A172 (cell line): Measurements from ENCODE around the gene ARHGEF33. TPM values are rescaled to one million over a fixed set of nuclear protein-coding genes. Genes with fewer than 3 reads are reported as not detected.

Source experiments
- DNase-seq: peaks from one replicate; pipeline ENCODE4 v3.0.0-alpha.2; 2015; ENCODE audit warnings: low spot score
- total RNA-seq: library from RNA; depleted of rRNA; stranded (reverse); fragments of >200 nt; shearing (Covaris generic); gene quantifications from 2 replicates; pipeline ENCODE4 v1.2.3, GENCODE V29; 2014; rRNA removed

Gene ARHGEF33
- total RNA-seq, 1 experiment from 2014 or later = 0.09 TPM

- no peak for DNase-seq
These were observed 127.7 kb downstream of the ARHGEF33 start for GRCh38 chr2:39017334-39017733.

GRCh38 chr2:39018638-39019037 lies 129.0 kb downstream of the ARHGEF33 start:
- no peak for DNase-seq

GRCh38 chr2:39020383-39020782 lies 130.7 kb downstream of the ARHGEF33 start:
- no peak for DNase-seq

GRCh38 chr2:39022642-39023235 lies 133.1 kb downstream of the ARHGEF33 start:
- no peak for DNase-seq

GRCh38 chr2:39023649-39024048 lies 134.0 kb downstream of the ARHGEF33 start:
- no peak for DNase-seq

GRCh38 chr2:39024833-39025232 lies 135.2 kb downstream of the ARHGEF33 start:
- no peak for DNase-seq

Other genes with a start within 250 kb of the ARHGEF33 start
- 7.1 and 21.8 TPM in 2 replicates for gene GALM, start 223.8 kb upstream of the ARHGEF33 start, total RNA-seq
- 298 and 318 TPM in 2 replicates for gene SRSF7, start 138.5 kb upstream of the ARHGEF33 start, total RNA-seq
- gene GEMIN6, start 111.7 kb upstream of the ARHGEF33 start, total RNA-seq = 22.0 and 30.1 TPM in 2 replicates
- gene DHX57, start 13.9 kb upstream of the ARHGEF33 start, total RNA-seq = 19.7 and 25.5 TPM in 2 replicates
- gene MORN2, start 13.9 kb upstream of the ARHGEF33 start, total RNA-seq = 52.9 and 55.8 TPM in 2 replicates
- gene SOS1, start 231.2 kb downstream of the ARHGEF33 start, total RNA-seq = 10.3 and 14.1 TPM in 2 replicates